HEK293 (cell line): ENCODE measurements around the gene CDRT15L2.
"Not testable (repeated sequence)": the region's sequence is repeated elsewhere in the genome, so short reads cannot be mapped to it uniquely, and the experiment has no call there.

Experiments
- CTCF ChIA-PET: fragments of 350-600 bp; formaldehyde crosslinking; extraction: SDS; loops from one replicate; lab custom pipeline; 2021; ENCODE audit warnings: antibody characterized with exemption; lab: Yijun Ruan, JAX
- POLR2A ChIA-PET: fragments of 300-600 bp; formaldehyde crosslinking; extraction: SDS; loops from one replicate; lab custom pipeline; 2020; ENCODE audit warnings: antibody characterized with exemption, inconsistent platforms; lab: Yijun Ruan, JAX
- H3K27ac ChIP-seq: fragments of 200-500 bp; sonication (Bioruptor generic); 2 replicates; pipeline ENCODE4 v1.5.1; 2014; ENCODE audit warnings: low read depth, low read length, control low read depth, inconsistent platforms; ENCODE audit errors: extremely low read depth
- H3K36me3 ChIP-seq, 2 experiments: fragments of 200-500 bp in 1 of 2; sonication (Bioruptor generic) in 1 of 2; 1 replicate in 1 of 2; 2 replicates in 1 of 2; pipeline ENCODE4 v1.5.1; 2014 to 2017; ENCODE audit warnings: inconsistent platforms in 2 of 2, low read length in 2 of 2; ENCODE audit not compliant: control insufficient read depth in 2 of 2, insufficient read depth in 1 of 2
- H3K4me1 ChIP-seq: fragments of 200-500 bp; sonication (Bioruptor generic); 2 replicates; pipeline ENCODE4 v1.5.1; 2014; ENCODE audit warnings: mild to moderate bottlenecking, low read length, inconsistent platforms; ENCODE audit not compliant: control insufficient read depth, insufficient read depth
- H3K4me3 ChIP-seq: 2 replicates; pipeline ENCODE4 v1.5.1; 2011; ENCODE audit warnings: low read depth, mild to moderate bottlenecking, control low read depth, low read length, moderate library complexity
- H3K9me3 ChIP-seq: fragments of 200-500 bp; sonication (Bioruptor generic); 2 replicates; pipeline ENCODE4 v1.5.1; 2014; ENCODE audit warnings: low read depth, low read length, inconsistent platforms; ENCODE audit not compliant: control insufficient read depth, insufficient read depth
- BCL11B ChIP-seq: fragments of 450-650 bp; formaldehyde crosslinking; IDR thresholded peaks from 2 replicates; pipeline ENCODE4 v1.5.1; 2016; ENCODE audit warnings: low read depth, missing biosample characterization, missing genetic modification characterization
- KLF7 ChIP-seq: fragments of 450-650 bp; formaldehyde crosslinking; IDR thresholded peaks from 2 replicates; pipeline ENCODE4 v1.5.1; 2016; ENCODE audit warnings: missing biosample characterization, missing genetic modification characterization, borderline replicate concordance
- SP7 ChIP-seq: fragments of 450-650 bp; formaldehyde crosslinking; IDR thresholded peaks from 2 replicates; pipeline ENCODE4 v1.5.1; 2016; ENCODE audit warnings: missing biosample characterization, missing genetic modification characterization
- YY1 ChIP-seq: fragments of 450-650 bp; formaldehyde crosslinking; IDR thresholded peaks from 2 replicates; pipeline ENCODE4 v1.5.1; 2018; ENCODE audit warnings: missing biosample characterization, missing genetic modification characterization
- ZBTB20 ChIP-seq: fragments of 450-650 bp; formaldehyde crosslinking; IDR thresholded peaks from 2 replicates; pipeline ENCODE4 v1.5.1; 2016; ENCODE audit warnings: missing biosample characterization, missing genetic modification characterization
- ZFP37 ChIP-seq: fragments of 450-650 bp; formaldehyde crosslinking; IDR thresholded peaks from 2 replicates; pipeline ENCODE4 v1.5.1; 2016; ENCODE audit warnings: missing biosample characterization, missing genetic modification characterization
- ZNF146 ChIP-seq: fragments of 450-650 bp; formaldehyde crosslinking; IDR thresholded peaks from 2 replicates; pipeline ENCODE4 v1.5.1; 2016; ENCODE audit warnings: missing biosample characterization, missing genetic modification characterization
- ZNF148 ChIP-seq: fragments of 450-650 bp; formaldehyde crosslinking; IDR thresholded peaks from 2 replicates; pipeline ENCODE4 v1.5.0; 2017; ENCODE audit warnings: missing biosample characterization, missing genetic modification characterization, borderline replicate concordance
- ZNF211 ChIP-seq: fragments of 450-650 bp; formaldehyde crosslinking; IDR thresholded peaks from 2 replicates; pipeline ENCODE4 v1.5.1; 2016; ENCODE audit warnings: low read depth, missing biosample characterization, missing genetic modification characterization
- ZNF24 ChIP-seq: fragments of 450-650 bp; formaldehyde crosslinking; IDR thresholded peaks from 2 replicates; pipeline ENCODE4 v1.5.1; 2016; ENCODE audit warnings: missing biosample characterization, missing genetic modification characterization
- ZNF274 ChIP-seq, 2 experiments: fragments of 200-500 bp in 1 of 2; fragments of 450-650 bp in 1 of 2; sonication (Bioruptor generic) in 1 of 2; formaldehyde crosslinking in 1 of 2; IDR thresholded peaks; 2 replicates each; pipeline versions ENCODE4 v1.5.1 to v1.6.1; 2014 to 2016; ENCODE audit warnings: borderline replicate concordance in 1 of 2, inconsistent platforms in 1 of 2, low read length in 1 of 2, missing biosample characterization in 1 of 2, missing genetic modification characterization in 1 of 2
- ZNF391 ChIP-seq: fragments of 450-650 bp; formaldehyde crosslinking; IDR thresholded peaks from 2 replicates; pipeline ENCODE4 v1.5.1; 2016; ENCODE audit warnings: low read depth, missing biosample characterization, missing genetic modification characterization, borderline replicate concordance
- ZNF473 ChIP-seq: fragments of 450-650 bp; formaldehyde crosslinking; IDR thresholded peaks from 2 replicates; pipeline ENCODE4 v1.5.1; 2017; ENCODE audit warnings: missing biosample characterization, missing genetic modification characterization
- ZNF48 ChIP-seq: fragments of 450-650 bp; formaldehyde crosslinking; IDR thresholded peaks from 2 replicates; pipeline ENCODE4 v1.5.1; 2016; ENCODE audit warnings: missing biosample characterization, missing genetic modification characterization
- ZNF518A ChIP-seq: fragments of 450-650 bp; formaldehyde crosslinking; conservative IDR thresholded peaks from 2 replicates; pipeline ENCODE4 v1.5.1; 2016; ENCODE audit warnings: low read depth, missing biosample characterization, missing genetic modification characterization
- ZNF621 ChIP-seq: fragments of 450-650 bp; formaldehyde crosslinking; IDR thresholded peaks from 2 replicates; pipeline ENCODE4 v1.5.1; 2017; ENCODE audit warnings: missing biosample characterization, missing genetic modification characterization
- ZNF704 ChIP-seq: fragments of 450-650 bp; formaldehyde crosslinking; IDR thresholded peaks from 2 replicates; pipeline ENCODE4 v1.5.1; 2016; ENCODE audit warnings: missing biosample characterization, missing genetic modification characterization
- ZNF785 ChIP-seq: fragments of 450-650 bp; formaldehyde crosslinking; IDR thresholded peaks from 2 replicates; pipeline ENCODE4 v1.5.1; 2016; ENCODE audit warnings: missing biosample characterization, missing genetic modification characterization
- ZSCAN30 ChIP-seq: fragments of 450-650 bp; IDR thresholded peaks from 2 replicates; pipeline ENCODE4 v1.5.1; 2018; ENCODE audit warnings: missing biosample characterization, mild to moderate bottlenecking, missing genetic modification characterization, moderate library complexity
- ZXDB ChIP-seq: fragments of 450-650 bp; formaldehyde crosslinking; IDR thresholded peaks from 2 replicates; pipeline ENCODE4 v1.5.1; 2016; ENCODE audit warnings: missing biosample characterization, missing genetic modification characterization

Gene CDRT15L2

GRCh38 chr17:20565711-20566110 is 13.8 kb upstream of the CDRT15L2 start:
- ChIA-PET POLR2A (no interaction called here), CTCF (no interaction called here)
- Histone ChIP-seq H3K4me1 (no peaks in the 10 kb centered on the region), H3K36me3 (no peaks in the 10 kb centered on the region), H3K27ac (no peak overlapping the region), H3K9me3 (no peaks in the 10 kb centered on the region), H3K4me3 (no peak overlapping the region)
- TF ChIP-seq ZNF621 (tag by site-specific recombination) = no peak
- no peak for TF ChIP-seq ZNF391
- TF ChIP-seq ZNF274 (IDR thresholded peaks at IDR 0.05; ENCODE audit: low read length) = no peak
- no peak for TF ChIP-seq ZNF274 (tag by site-specific recombination; IDR thresholded peaks at IDR 0.05; ENCODE audit: borderline replicate concordance)
- TF ChIP-seq ZNF146 (tag by site-specific recombination) = no peak
- TF ChIP-seq ZXDB = no peak
- TF ChIP-seq ZNF211 (tag by site-specific recombination) = no peak
- TF ChIP-seq ZSCAN30 (tag by site-specific recombination) = no peak
- TF ChIP-seq YY1 = no peak
- TF ChIP-seq ZNF48 (tag by site-specific recombination) = no peak
- no peak for TF ChIP-seq ZNF473 (tag by site-specific recombination)
- no peak for TF ChIP-seq ZNF518A
- TF ChIP-seq ZBTB20 = no peak
- TF ChIP-seq ZNF148 (tag by site-specific recombination) = no peak
- TF ChIP-seq KLF7 (tag by site-specific recombination) = no peak
- no peak for TF ChIP-seq ZNF704 (tag by site-specific recombination)
- TF ChIP-seq ZNF785 (tag by site-specific recombination) = no peak
- no peak for TF ChIP-seq ZFP37 (tag by site-specific recombination)
- no peak for TF ChIP-seq ZNF24 (tag by site-specific recombination)
- TF ChIP-seq BCL11B = no peak
- TF ChIP-seq SP7 (tag by site-specific recombination) = no peak

- CTCF ChIA-PET, POLR2A ChIA-PET, H3K4me1 ChIP-seq, H3K36me3 ChIP-seq, H3K27ac ChIP-seq, H3K9me3 ChIP-seq, H3K4me3 ChIP-seq: not testable (repeated sequence)
Measured at GRCh38 chr17:20566736-20567135, 12.8 kb upstream of the CDRT15L2 start.

GRCh38 chr17:20567421-20567820 is 12.1 kb upstream of the CDRT15L2 start:
- H3K4me1 ChIP-seq, H3K36me3 ChIP-seq, CTCF ChIA-PET, H3K27ac ChIP-seq, H3K9me3 ChIP-seq, H3K4me3 ChIP-seq, POLR2A ChIA-PET: not testable (repeated sequence)

GRCh38 chr17:20568604-20569003 is 10.9 kb upstream of the CDRT15L2 start:
- H3K4me1 ChIP-seq, H3K27ac ChIP-seq, H3K36me3 ChIP-seq, POLR2A ChIA-PET, CTCF ChIA-PET, H3K9me3 ChIP-seq, H3K4me3 ChIP-seq: not testable (repeated sequence)
